GM19351 (cell line): Measurements from ENCODE around the gene ESR2.
A peak's percentile ranks its signal among the peaks of the same experiment; 100 is the strongest.
"Not testable (repeated sequence)": the region's sequence is repeated elsewhere in the genome, so short reads cannot be mapped to it uniquely, and the experiment has no call there.

Experiments used
- ATAC-seq: cut with Tn5 transposase; IDR thresholded peaks from one replicate; pipeline ENCODE4 v1.9.1; 2021; ENCODE audit warnings: mild to moderate bottlenecking, moderate library complexity; ENCODE audit not compliant: unreplicated experiment

Gene ESR2

DNA sequence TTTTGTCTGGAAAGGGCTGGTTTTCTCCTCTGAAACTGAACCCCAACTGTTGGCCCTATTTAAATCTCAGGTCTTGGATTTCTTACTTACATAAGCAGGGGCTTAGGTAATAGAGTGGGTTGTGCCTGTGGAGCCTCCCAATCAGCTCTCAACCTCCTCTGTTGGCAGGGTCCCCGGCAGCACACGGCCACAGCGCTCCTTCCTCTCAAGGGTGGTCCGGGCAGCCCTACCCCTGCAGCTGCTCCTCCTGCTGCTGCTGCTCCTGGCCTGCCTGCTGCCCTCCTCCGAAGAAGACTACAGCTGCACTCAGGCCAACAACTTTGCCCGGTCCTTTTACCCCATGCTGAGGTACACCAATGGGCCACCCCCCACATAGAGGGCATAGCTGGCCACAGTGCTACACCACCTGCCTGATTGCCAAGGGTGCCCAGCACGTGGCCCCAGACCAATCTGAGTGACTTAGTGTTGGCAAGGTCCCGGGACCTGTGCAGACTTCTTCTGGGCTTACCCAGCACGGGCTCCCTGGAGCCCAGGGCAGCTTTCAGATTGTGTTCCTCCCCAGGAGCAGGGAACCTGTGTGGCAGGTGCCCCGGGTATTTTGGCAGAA, 68.9 kb downstream of the ESR2 start:
- ATAC-seq: no peak

DNA sequence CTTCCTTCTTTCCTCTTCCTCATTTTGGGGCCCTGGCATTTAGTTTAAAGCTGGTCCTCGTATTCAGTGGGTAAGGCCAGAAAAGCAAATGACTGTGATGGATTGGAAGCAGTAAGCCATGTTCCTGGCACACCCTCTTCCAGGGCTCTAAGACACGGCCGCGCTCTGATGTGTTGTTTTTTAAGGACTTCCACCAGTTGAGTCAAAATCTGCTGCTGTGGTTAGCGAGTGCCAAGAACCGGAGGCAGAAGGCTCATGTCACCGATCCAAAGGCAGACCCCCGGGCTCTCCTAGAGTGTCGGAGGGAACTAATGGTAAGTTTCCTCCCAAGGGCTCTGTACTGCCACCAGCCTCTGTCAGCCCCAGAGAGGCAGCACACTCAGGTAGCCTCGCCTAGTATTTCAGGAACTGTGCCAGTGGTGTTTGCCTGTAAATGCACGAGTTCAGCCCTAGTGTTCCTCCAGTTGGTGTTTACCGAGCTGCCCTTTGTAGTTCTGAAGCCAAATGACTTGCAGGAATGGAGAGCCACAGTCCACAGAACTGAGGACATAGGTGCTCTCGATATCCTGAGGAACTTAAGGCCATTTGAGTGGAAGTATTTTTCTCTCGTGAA, 72.7 kb downstream of the ESR2 start:
- ATAC-seq: no peak

DNA sequence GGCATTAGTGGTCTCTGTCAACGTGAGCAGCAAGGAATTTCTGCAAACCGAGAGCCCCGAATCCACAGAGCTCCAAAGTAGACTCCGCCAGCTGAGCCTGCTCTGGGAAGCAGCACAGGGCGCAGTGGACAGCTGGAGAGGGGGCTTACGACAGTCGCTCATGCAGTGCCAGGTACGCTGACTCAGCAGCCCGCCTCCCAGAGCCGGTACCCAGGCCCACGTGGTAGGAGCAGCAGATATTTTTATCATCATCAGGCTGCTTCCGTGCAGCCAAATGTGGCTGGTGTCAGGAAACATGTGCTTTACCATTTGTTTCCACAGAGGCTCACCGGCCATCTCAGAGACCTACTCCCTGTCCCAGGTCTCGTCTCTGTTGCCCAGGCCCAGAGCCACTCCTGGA, 73.7 kb downstream of the ESR2 start:
- ATAC-seq: no peak

- ATAC-seq: no peak
Measured at GRCh38 chr14:64220056-64220455, 74.1 kb downstream of the ESR2 start.

GRCh38 chr14:64218344-64219240, 75.6 kb downstream of the ESR2 start:
- ATAC-seq: no peak

DNA sequence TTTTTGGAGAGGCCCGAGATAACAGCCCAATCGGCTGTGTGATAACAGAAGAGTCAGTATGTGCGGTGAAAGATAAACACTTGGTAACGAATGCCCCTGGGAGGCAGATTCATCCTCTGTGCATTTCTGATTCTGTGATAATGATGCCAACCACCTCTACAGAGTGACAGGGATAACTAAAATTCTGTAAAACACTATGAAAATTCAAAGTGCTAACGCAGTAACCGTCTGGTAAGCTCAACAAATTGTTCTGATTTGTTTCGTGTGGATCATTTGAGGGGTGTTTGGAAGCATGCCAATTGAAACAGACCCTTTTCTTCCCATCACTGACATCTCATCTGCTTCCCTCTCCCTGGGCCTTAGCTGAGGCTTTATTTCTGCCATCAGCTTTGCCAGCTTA, 76.3 kb downstream of the ESR2 start:
- ATAC-seq: no peak

- ATAC-seq: no peak
Measured at GRCh38 chr14:64217308-64217707, 76.9 kb downstream of the ESR2 start.

DNA sequence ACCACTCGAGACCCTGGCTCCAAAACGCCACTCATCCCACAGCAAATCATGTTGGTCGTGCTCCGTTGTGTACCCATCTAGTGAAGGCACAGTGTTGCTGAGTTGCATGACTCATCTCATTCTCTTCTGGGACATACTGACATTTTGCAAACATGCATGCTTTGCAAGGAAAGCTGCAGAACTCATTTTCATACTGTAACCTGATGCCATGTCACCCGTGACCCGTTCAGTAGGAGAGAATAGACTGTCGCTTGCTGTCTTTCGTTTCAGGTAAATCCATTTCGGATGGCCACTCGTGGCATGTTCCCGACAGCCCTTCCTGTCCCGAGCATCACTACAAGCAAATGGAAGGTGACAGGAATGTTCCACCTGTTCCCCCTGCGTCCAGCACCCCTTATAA, 78.2 kb downstream of the ESR2 start:
- ATAC-seq: no peak

DNA sequence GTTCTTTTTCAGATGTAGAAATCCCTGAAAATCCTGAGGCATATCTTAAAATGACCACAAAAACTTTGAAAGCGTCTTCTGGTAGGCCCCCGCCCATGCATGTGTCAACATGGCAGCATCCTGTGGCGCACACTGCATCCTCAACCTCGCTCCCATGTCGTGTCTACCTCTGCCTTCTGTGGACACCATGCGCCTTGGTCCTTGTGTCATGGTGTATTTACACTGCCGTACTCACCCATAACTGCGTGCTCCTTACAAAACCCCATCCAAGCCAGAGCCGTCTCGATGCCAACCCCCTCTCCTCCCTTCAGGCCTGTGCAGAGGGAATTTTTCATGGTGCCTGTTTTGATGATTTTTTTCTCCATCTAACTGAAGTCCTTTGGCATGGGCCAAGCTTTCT, 78.9 kb downstream of the ESR2 start:
- ATAC-seq: no peak

- ATAC-seq: no peak
Measured at GRCh38 chr14:64213853-64214570, 80.2 kb downstream of the ESR2 start.

DNA sequence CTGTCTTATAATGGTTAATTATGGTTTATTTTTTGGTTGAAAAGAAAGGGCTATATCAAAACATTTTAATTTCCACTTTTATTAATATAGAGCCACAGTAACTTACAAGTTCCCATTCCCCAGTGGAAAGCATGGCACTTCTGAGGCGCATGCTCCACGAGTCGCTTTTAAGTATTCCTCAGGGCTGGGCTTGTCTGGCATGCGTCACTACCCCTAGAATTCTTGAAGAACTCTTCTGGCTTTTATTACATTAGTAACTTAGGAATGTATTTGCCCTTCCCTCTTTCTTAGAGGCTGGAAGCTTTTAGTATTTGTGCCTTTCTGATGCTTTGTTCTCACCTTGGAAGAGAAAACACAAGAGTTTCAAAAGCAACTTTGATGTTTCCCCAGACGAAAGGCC, 81.1 kb downstream of the ESR2 start:
- no peak for ATAC-seq

- ATAC-seq: no peak
Measured at GRCh38 chr14:64212666-64213065, 81.5 kb downstream of the ESR2 start.

- not testable (repeated sequence) for ATAC-seq
Measured at GRCh38 chr14:64210912-64211311, 83.3 kb downstream of the ESR2 start.

DNA sequence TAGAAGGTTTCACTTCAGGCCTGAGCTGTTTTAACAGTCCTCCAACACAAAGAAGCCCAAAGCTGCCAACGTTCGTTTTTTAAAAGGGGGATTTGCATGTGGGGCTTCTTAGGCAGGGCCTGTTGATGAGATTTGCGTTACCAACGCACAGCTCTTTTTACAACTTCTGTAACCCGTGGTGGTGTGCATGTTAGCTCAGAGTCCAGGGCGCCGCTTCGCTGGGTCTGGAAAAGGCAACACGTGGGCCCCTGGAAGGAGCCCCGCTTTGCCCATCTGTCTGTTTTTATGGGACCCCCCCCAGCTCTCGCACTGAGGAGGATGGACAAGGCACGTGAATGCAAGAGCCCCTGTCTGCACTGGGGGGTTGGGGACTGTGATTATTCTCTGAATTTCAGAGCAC, 84.0 kb downstream of the ESR2 start:
- ATAC-seq: no peak

- peak; percentile 83 for ATAC-seq
Measured at GRCh38 chr14:64209444-64210131, 84.6 kb downstream of the ESR2 start.

GRCh38 chr14:64208981-64209380, 85.2 kb downstream of the ESR2 start:
- ATAC-seq: no peak

- ATAC-seq: no peak
Measured at GRCh38 chr14:64208261-64208660, 85.9 kb downstream of the ESR2 start.

GRCh38 chr14:64203366-64204006, 90.7 kb downstream of the ESR2 start:
- ATAC-seq: no peak

DNA sequence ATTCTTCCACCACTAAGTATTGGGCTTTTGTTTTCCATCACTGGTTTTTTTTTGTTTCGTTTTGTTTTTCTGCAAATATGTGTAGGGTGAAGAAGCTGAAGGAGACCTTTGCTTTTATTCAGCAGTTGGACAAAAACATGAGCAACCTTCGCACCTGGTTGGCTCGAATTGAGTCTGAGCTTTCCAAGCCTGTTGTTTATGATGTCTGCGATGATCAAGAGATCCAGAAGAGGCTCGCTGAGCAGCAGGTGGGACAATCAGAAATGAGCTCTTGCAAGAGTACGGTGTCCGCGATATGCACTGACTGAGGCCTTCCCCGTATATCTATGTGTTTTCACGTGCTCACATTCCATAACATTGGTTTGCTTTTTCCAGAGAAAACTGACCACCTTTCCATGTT, 91.5 kb downstream of the ESR2 start:
- ATAC-seq: no peak

DNA sequence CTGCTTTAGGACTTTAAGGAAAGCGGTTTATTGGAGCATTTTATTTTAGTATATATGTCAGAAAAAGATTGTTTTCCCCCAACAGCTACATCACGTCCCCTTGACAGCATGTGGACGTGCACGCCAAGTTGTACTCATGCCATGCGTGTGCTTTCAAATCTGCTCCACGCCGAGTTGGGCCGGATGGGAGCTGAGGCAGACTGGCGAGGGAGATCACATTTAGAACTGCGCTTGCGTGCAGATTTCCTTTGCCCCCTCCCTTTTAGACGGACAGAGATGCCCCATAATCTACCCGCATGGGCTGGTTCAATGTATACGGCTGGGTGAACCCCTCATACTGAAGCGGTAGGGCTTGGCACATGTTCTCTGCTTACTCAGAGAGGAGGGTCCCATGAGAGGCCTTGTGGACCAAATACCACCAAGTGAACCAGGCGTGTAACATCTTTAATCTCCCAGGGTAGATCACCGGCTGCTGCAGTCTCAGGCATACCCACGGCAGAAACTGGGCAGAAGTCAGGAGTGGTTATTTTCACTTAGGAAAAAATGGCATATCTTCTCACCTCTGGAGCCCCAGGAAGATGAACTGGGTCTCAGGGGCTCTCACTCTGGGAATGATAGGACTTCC, 92.1 kb downstream of the ESR2 start:
- ATAC-seq: no peak
